CD1c-positive myeloid dendritic cell (primary cell): ENCODE data around the gene HYAL3.
"Not testable (repeated sequence)": the region's sequence is repeated elsewhere in the genome, so short reads cannot be mapped to it uniquely, and the experiment has no call there.

Source experiments
- DNase-seq: peaks from one replicate; pipeline ENCODE4 v3.0.0-alpha.2; 2016; ENCODE audit errors: extremely low spot score

Gene HYAL3

DNA sequence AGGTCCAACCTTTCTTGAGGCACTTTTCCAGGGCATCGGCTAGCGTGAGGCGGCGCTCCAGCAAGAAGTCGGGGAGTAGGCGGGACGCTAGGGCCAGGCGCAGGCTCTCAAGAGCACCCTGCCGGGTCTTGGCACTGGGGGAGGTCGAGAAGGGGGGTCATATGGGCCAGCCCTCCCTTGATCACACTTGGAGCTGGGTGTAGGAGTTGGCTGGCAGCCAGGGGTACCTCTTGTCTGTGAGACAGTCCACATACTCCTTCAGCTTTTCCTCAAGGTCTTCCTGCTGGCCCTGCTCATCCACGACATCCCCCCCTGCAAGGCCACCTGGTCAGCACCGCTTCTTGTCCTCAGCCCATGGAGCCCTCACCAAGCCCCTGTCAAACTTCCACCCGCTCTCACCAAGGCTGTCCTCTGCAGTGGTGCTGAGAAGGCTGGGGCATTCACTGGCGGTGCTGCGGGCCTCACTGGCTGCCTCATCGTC lies 9.0 kb downstream of the HYAL3 start:
- no peak for DNase-seq

DNA sequence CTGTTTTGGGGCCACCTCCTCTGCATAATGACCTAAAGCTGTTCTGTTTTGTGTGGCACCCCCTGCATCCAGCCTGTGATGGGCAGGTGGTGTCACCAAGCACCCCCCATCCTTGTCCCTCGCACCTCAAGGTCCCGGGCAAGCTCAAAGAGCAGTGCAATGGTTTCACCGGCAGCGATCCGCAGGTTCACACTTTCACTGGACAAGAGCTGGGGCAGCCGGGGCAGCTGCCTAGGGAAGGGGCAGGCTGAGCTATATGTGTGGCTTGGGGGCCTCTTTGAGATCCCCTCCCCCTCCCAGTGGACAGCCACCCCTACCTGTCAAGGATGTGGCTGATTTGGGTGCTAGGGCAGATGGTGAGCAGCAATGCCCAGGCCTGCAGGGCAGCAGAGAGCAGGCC lies 10.1 kb downstream of the HYAL3 start:
- DNase-seq = no peak

DNA sequence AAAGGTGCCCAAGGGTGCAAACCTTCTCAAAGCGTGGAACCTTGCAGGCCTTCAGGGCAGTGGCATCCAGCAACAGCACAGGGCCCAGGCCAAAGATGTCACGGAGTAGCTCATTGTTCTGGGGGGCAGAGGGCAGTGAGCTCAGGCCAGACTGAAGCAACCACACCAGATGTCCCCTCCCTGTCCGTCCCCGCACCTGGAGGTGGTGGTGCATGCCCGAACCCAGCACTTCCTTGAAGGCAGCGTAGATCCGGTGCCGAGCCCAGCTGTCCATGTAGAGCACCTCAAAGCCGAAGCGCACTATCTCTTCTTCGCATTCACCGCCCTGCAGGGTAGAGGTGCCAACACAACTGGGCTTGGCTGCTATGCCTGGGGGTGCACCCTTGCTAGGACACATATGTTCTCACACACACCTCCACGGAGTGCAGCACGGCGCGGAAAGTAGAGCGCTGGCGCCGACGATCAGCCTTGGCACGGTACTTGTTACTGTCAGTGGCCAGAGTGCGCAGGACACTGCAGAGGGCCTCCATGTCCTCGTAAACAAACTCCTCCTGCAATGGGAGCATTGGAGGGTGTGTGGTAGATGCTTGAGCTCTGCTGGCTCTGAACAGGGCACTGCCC lies 10.7 kb downstream of the HYAL3 start:
- DNase-seq = no peak

DNA sequence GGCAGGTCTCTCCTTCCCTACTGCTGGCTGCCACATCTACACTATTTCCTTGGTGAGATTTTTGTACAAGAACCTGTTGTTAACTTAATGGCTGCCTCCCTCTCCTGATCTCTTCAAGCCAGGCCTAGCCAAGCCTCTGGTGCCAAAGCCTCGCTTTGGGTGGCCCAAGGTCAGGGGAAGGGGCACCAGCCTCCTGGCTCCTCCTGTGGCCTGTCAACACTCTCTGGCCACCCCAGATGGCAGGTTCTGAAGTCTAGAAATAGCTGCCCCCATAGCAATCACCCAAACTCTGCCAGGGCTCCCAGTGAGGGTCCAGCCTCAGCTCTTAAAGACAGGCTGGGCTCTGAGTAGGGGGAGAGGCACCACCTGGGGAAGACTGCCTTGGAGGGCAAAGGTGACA lies 11.9 kb downstream of the HYAL3 start:
- no peak for DNase-seq

DNA sequence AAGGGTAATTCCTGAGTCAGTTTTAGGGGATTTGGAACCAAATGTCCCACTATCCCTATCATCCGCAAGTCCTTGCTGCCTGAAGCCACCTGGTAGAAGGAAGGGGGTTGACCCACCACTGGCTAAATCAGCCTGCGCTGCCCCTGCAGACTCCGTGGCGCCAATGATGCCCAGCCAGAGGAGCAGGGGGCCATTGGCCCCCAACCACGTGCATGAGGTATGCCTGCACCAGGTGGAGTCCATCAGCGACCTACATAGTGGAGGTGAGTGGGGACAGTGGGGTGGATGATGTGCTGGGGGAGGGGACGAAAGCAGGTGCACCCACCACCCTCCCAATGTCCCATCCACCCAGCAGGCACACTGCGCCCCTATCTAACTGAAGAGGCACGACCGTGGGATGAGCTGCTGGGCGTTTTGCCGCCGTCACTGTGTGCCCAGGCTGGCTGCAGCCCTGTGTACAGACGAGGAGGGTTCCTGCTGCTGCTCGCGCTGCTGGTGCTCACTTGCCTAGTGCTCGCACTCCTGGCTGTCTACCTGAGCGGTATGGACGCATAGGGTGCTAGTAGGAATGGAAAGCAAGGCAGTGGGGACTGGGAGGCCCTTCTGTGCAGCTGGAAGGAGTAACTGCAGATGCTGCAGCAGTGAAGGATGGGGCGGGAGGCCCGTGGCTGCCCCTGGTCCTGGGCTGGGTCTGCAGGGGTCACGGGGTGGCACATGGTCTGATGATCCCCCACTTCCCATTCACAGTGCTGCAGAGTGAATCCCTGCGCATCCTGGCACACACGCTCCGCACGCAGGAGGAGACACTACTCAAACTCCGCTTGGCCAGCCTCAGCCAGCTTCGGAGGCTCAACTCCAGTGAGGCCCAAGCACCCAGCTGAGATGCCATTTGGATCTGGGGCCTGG lies 12.6 kb downstream of the HYAL3 start:
- no peak for DNase-seq

DNA sequence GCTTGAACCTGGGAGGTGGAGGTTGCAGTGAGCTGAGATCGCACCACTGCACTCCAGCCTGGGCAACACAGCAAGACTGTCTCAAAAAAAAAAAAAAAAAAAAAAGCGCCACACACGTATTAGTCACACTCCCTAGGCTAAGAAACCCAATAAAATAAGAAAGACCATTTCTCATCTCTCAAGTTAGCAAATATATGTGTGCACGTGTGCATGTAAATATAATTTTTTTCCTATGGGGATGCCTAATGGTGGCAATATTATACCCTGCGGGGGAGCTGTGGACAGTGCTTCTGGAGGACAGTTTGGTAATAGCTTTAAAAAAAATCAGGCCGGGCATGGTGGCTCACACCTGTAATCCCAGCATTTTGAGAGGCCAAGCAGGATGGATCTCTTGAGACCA lies 15.1 kb downstream of the HYAL3 start:
- not testable (repeated sequence) for DNase-seq

DNA sequence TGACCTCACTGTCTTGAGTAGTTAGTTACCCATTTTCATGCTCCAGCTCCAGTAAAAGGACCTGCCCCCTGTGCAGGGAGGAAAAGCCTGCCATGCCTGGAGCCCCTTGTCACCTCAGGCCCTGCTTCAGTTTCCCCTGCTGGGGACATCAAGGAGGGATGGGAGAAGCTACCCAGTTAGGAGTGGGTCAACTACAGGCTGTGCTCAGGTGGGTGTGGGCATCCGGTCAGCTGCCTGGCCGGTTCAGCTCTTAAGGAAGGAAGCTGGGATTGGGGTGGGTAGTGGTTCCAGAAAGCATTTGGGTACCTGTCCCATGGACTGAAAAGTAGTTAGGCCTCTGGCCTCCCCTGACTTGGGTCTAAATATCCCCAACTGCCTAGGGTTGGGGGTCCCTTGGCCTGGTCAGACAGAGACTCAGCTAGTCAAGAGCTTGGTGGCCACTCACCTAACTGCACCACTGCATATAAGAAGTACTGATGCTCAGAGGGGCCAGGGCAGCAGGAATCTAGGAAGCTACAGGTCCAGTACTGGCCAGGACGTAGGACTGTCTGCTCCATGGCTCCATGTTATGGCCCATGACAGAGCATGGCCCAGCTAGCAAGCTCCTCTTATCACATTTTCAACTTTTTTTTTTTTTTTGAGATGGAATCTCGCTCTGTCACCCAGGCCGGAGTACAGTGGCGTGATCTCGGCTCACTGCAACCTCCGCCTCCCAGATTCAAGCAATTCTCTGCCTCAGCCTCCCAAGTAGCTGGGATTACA lies 19.8 kb downstream of the HYAL3 start:
- DNase-seq = no peak

DNA sequence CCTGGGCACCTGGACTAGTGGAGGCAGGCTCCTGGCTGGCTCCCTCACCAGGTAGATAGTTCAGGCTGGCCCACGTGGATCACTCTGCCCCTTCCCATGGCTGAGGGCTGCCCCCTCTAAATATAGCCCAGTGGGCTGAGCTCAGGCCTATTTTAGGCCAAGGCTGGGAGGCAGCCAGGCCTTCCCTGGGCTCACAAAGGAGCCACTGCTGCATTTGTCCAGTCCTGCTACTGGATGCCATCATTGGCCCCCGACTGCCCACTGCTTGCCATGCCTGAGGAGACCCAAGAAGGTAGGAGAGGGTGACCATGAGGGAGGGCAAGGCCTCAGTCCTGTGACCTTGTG lies 20.4 kb downstream of the HYAL3 start, which contains the start of gene LSMEM2:
TSS of gene LSMEM2 (plus strand) at position 208 of the 345 bp plus-strand sequence. CDS start at position 235, 27 bp downstream.
- no peak for DNase-seq

DNA sequence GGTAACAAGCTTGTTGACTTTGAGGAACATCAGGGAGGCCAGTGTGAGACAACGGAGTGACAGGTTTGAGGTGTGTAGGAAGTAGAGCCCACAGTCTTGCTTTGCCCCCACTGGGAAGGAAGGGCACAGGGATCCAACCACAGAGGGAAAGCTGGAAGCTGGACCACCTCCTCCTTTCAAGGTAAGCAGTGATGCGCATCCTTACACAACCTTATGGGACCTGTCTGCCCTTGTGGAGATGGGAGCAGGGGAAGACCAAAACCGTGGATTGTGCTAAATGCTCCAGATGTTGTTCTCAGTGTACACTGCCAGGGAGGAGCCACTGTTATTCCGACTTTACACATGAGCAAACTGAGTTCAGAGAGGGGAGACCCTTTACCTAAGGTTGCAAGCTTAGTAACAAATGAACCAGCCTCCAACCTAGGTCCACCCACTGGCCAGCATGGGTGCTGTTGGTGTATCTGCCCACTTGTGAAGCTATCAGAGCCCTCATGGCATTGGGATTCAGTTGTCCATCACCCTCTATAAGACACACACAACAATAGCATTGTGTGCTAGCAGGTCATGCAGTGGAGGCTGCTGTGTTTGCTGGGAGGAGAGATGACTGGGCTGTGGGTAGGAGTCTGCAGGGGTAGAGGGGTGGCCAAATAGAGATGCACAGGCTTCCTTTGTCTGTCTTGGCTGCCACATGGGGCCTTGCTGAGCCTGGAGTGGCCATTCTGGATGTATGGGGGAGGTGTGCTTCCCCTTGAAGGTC lies 20.9 kb downstream of the HYAL3 start:
- DNase-seq = no peak

DNA sequence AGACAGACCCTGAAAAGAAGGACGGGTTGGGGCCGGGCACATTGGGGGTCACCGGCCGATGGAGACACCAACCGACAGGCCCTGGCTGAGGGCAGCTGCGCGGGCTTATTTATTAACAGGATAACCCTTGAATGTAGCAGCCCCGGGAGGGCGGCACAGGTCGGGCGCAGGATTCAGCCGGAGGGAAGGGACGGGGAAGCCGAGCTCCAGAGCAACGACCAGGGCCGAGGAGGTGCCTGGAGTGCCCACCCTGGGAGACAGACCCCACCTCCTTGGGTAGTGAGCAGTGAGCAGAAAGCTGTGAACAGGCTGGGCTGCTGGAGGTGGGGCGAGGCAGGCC lies 22.5 kb downstream of the HYAL3 start:
- DNase-seq = no peak

DNA sequence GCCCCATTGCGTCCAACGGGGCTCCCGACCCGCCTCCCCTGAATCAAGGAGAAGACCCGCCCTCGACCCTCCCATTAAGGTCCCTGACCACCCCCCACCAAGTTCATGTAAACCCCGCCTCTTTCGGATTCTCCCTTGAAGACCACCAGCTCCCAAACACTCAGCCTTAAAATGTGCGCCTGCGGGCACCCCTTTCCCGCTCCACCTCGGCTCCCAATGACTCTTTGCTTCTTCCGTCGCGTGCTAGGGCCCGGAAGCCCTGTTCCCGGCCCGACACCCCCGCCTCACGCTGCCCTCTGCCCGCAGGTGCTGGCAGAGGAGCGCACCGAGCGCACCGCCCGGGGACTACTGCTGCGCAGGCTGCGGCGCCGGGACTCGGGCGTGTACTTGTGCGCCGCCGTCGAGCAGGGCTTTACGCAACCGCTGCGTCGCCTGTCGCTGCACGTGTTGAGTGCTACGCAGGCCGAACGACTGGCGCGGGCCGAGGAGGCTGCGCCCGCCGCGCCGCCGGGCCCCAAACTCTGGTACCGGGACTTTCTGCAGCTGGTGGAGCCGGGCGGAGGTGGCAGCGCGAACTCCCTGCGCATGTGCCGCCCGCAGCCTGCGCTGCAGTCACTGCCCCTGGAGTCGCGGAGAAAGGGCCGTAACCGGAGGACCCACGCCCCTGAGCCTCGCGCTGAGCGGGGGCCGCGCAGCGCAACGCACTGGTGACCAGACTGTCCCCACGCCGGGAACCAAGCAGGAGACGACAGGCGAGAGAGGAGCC lies 23.0 kb downstream of the HYAL3 start:
- DNase-seq = peak; percentile 42

DNA sequence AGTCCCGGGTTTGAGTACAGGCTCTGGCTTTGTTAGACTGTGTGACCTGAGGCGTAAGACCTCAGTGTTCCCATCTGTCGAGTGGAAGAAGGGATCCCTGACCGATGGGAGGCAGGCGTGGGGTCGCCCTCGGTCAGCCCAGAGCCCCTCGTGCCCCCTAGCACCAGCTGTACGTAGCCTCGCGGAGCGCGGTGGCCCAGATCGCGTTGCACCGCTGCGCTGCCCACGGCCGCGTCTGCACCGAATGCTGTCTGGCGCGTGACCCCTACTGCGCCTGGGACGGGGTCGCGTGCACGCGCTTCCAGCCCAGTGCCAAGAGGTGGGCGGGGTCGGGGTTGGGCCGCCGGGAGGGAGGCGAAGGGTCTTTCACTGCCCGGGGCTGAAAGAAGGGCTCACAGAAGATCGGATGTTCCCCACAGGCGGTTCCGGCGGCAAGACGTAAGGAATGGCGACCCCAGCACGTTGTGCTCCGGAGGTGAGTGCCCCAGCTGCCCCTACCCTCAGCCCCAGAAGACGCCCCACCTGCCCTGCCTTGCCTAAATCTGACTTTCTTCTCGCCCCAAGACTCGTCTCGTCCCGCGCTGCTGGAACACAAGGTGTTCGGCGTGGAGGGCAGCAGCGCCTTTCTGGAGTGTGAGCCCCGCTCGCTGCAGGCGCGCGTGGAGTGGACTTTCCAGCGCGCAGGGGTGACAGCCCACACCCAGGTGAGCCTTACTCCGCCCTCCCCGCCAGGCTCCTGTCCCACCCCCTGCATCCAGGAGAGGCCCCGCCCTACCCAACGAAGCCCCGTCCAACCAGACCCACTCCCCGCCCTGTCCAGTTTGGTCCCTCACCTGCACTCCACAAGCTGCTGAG lies 23.8 kb downstream of the HYAL3 start:
- no peak for DNase-seq

DNA sequence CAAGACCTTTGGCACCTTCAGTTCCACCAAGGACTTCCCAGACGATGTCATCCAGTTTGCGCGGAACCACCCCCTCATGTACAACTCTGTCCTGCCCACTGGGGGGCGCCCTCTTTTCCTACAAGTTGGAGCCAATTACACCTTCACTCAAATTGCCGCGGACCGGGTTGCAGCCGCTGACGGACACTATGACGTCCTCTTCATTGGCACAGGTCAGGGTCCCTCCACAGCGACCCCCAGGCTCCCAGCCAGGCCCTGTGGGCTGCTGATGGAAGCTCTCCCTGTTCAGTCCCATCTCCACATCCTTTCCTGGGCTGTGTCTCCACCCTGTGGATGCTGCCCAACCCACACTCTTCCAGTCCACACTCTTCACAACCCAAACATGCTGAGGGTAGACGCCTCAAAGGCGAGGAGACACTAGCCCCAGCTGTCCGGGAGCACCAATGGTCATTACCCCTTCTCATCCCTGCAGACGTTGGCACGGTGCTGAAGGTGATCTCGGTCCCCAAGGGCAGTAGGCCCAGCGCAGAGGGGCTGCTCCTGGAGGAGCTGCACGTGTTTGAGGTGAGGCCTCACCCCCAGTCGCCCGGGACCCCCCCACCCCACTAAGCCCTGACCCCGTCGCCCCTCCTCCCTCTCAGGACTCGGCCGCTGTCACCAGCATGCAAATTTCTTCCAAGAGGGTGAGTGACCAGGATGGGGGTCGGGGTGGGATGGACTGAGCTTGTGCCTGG lies 24.7 kb downstream of the HYAL3 start:
- peak; percentile 81 for DNase-seq

DNA sequence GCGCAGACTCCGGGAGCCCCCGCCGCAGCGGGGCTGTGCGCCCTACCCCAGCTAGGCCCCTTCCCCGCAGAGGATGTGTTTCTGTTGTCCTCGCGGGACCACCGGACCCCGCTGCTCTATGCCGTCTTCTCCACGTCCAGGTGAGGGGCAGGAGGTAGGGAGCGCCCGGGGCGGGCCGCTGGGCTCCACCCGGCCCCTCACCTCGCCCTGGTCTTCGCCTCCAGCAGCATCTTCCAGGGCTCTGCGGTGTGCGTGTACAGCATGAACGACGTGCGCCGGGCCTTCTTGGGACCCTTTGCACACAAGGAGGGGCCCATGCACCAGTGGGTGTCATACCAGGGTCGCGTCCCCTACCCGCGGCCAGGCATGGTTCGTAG lies 25.5 kb downstream of the HYAL3 start:
- DNase-seq = no peak

DNA sequence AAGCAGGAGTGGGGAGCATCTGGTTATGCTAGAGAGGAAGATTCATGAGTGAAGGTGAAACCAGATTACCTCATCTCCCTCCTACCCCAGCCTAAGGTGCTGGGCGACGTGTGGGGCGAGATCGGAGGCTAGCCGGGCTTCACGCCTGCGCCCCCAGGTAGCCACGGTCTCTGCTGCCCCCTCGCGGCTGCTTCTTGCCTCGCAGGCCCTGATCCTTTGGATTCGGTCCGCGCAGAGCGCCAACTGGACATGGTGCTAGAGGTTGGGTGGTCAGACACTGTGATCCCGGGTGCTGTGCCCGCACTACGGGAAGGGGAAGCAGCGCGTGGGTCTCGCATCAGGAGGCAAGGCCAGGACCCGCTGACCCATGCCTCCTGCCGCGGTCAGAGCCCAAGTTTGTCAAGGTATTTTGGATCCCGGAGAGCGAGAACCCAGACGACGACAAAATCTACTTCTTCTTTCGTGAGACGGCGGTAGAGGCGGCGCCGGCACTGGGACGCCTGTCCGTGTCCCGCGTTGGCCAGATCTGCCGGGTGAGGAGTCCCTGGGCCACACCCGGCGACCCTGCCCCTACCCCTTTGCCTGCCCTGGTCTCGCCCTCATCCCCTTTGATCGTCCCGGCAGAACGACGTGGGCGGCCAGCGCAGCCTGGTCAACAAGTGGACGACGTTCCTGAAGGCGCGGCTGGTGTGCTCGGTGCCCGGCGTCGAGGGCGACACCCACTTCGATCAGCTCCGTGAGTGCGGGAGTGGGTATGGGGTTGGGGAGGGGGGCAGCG lies 26.1 kb downstream of the HYAL3 start:
- peak; percentile 95 for DNase-seq

DNA sequence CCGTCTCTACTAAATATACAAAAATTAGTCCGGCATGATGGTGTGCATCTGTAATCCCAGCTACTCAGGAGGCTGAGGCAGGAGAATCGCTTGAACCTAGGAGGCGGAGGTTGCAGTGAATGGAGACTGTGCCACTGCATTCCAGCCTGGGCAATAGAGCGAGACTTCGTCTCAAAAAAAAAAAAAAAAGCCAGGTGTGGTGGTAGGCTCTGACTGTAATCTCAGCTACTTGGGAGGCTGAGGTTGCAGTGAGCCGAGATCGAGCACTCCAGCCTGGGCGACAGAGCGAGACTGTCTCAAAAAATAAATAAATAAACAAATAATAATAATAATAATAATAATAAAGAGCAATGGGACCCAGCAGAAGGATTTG lies 26.7 kb downstream of the HYAL3 start:
- not testable (repeated sequence) for DNase-seq

DNA sequence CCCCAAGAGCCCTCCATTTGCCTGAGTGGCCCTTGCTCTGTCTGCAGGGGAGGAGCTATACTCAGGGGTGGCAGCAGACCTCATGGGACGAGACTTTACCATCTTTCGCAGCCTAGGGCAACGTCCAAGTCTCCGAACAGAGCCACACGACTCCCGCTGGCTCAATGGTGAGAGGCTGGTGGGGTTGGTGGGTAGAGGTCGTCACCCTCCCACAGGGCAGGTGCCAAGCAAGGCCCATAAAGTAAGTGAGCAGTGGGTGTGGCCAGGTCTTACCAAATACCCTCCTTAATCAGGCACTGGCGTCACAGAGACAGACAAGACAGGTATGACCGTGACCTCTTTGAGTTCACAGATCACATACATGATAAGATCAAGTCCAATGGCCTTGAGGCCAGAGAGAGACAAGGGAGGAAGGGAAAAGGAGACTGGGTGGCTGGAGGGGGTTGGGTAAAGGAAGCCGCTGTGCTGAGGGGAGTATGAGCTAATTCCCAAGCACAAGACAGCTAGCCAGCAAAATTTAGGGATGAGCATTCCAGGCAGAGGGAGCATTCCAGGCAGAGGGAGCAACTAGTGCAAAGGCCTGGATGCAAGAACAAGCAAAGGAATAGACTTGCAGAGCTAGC lies 27.8 kb downstream of the HYAL3 start:
- DNase-seq = no peak
